Heart left ventricle (tissue), 13 donors: Measurements from ENCODE around the gene RNF207.

Experiments used
- POLR2A ChIP-seq, 2 donors: fragments of 450-650 bp; IDR thresholded peaks; one replicate each; pipeline ENCODE4 v1.6.1; 2017; ENCODE audit warnings: antibody characterized with exemption in 2 of 2, mild to moderate bottlenecking in 2 of 2, moderate library complexity in 2 of 2
- TF ChIP-seq, protein P1 (sequence below), 12 donors: fragments of 200-600 bp; sonication (generic) in 4 of 12; IDR thresholded peaks; one replicate each; pipeline versions ENCODE4 v1.5.0 to v1.8.0; 2018 to 2022; ENCODE audit warnings: antibody characterized with exemption in 12 of 12, mild to moderate bottlenecking in 5 of 12
- donor health status: ischemic (EF 13 %, LVEDD 7.1; RV severe dilation, severe dysfunction).
- donor health status: DM: no; HTN: yes; CAD: no.
- donor health status: DM: no; HTN: no; CAD: no.
- donor health status: ischemic (EF 25% LVEDD 6.9; RV normal size, moderate dysfunction).
- donor health status: ischemic (EF 25% LVEDD 5.7; RV mildly dilated, moderate dysfunction).
- donor health status: ischemic (EF 35%, LVEDD 5.7; RV mildly dilated, moderate dysfunction).
- donor health status: nonischemic (EF 11% LVEDD 7.7; RV severe dilation, severe dysfunction).
- donor health status: DM: yes; HTN: yes; CAD: no.
- donor health status: PGD.
- donor health status: ischemic (EF 29% LVEDD 5.4; RV normal size, mild dysfunction).
- donor health status: nonischemic (EF 23%, LVEDD 6.1; RV moderate dilation, normal function).

DNA sequence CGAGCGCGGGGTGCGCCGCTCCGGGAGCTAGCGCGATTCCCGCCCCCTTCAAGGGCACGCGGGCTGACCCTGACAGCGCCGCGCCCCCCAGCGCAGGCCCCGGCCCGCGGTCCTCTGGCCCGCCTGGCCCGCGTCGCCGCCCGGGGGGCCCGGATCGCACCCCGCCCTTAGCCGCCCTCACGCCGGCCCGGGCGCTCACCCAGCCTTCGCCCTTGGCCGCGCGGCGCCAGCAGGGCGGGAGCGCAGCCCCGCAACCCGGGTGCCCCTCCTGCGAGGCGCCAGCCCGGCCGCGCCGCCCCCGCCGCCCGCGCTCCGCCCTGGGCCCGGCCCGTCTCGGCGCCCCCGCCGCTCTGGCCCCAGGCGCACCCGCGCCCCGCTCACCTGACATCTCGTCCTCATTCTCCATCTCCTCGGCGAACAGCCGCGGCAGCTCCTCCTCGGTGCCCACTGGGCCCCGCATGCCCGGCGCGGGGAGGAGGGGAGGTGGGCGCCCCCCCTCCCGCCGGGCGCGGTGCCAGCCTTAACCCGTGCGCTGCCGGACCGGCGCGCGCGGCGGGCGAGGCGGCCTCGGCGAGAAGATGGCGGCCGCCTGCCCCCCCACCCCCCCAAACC lies 26.2 kb upstream of the RNF207 start:
- TF ChIP-seq, protein P1, sequence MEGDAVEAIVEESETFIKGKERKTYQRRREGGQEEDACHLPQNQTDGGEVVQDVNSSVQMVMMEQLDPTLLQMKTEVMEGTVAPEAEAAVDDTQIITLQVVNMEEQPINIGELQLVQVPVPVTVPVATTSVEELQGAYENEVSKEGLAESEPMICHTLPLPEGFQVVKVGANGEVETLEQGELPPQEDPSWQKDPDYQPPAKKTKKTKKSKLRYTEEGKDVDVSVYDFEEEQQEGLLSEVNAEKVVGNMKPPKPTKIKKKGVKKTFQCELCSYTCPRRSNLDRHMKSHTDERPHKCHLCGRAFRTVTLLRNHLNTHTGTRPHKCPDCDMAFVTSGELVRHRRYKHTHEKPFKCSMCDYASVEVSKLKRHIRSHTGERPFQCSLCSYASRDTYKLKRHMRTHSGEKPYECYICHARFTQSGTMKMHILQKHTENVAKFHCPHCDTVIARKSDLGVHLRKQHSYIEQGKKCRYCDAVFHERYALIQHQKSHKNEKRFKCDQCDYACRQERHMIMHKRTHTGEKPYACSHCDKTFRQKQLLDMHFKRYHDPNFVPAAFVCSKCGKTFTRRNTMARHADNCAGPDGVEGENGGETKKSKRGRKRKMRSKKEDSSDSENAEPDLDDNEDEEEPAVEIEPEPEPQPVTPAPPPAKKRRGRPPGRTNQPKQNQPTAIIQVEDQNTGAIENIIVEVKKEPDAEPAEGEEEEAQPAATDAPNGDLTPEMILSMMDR (IDR thresholded peaks at IDR 0.05): no peak
- TF ChIP-seq POLR2A (IDR thresholded peaks at IDR 0.05): no peak
